Measurements from ENCODE around the gene USP6NL. TPM values are rescaled to one million over a fixed set of nuclear protein-coding genes. Genes with fewer than 3 reads are reported as not detected.

Gene USP6NL
- total and polyA plus RNA-seq, 2 of the 8 experiments (the other 6 are each of a cell fraction or from before 2014, with no cell fraction given) = 10.9 to 28.8 TPM

GRCh38 chr10:11530806-11531205 is 80.6 kb downstream of the USP6NL start (continued):
- TF ChIP-seq SAP30 (IDR thresholded peaks at IDR 0.05; ENCODE audit: insufficient read depth, insufficient replicate concordance, low read length) = no peak
- TF ChIP-seq POU5F1 (IDR thresholded peaks at IDR 0.05; ENCODE audit: low read depth, low read length) = no peak
- TF ChIP-seq BRCA1 (IDR thresholded peaks at IDR 0.05; ENCODE audit: low read depth, low read length) = no peak
- no peak for TF ChIP-seq JUND (IDR thresholded peaks at IDR 0.05; ENCODE audit: low read length)
